ENCODE measurements around the gene ATOSA.

The ATOSA gene, protein sequence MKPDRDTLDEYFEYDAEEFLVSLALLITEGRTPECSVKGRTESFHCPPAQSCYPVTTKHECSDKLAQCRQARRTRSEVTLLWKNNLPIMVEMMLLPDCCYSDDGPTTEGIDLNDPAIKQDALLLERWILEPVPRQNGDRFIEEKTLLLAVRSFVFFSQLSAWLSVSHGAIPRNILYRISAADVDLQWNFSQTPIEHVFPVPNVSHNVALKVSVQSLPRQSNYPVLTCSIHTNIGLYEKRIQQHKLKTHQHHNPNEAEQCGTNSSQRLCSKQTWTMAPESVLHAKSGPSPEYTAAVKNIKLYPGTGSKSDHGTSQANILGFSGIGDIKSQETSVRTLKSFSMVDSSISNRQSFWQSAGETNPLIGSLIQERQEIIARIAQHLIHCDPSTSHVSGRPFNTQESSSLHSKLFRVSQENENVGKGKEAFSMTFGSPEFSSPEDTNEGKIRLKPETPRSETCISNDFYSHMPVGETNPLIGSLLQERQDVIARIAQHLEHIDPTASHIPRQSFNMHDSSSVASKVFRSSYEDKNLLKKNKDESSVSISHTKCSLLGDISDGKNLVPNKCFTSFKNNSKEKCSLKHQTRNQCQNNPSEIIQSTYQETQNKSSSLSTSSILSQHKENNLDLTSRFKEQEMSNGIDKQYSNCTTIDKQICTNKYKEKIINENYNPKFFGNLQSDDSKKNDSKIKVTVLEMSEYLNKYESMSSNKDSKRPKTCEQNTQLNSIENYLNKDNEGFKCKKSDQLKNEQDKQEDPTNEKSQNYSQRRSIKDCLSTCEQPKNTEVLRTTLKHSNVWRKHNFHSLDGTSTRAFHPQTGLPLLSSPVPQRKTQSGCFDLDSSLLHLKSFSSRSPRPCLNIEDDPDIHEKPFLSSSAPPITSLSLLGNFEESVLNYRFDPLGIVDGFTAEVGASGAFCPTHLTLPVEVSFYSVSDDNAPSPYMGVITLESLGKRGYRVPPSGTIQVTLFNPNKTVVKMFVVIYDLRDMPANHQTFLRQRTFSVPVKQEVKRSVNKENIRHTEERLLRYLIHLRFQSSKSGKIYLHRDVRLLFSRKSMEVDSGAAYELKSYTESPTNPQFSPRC

DNA sequence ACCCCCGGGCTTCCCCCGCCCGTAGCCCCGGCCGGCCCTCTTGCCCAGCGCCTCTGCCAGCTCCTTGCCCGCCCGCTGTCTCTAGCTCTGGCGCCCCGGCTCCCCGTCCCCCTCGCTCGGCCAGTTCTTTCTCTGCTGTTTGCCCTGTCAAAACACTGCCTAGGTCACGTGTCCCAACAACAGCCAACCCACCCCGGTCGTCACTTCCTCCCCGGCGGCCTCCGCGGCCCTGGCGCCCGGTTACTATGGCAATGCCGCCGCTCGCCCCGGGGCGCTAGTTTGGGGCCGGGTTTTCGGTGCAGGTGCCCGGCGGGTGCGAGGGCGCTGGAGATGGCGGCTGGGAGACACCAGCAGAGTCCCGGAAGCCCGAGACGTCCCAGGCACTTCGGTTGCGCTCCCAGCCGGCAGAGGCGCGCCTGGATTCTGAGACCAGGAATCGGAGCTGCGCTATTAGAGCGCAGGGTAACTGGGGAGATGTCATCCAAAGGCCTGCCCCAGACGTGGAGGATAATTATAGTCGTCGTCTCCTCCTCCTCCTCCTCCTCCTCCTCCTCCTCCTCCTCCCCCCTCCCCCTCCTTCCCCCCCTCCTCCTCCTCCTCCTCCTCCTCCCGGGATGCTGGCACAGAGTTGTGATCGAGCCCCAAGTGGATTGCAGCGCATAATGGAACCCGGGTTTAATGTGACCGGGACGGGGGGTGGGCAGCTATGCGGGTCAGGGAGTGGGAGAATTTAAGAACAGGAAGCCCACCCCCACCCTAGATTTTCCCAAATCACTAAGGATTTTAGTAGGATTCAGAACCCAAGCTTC lies at the start of gene ATOSA:
Gene ATOSA (minus strand): TSS at position 157 of the 809 bp plus-strand sequence. CDS start 1,367 bp downstream, outside the sequence.
- peak; percentile 68 to 87 (median 80) for DNase-seq (ENCODE audit: low read depth in 4 of 4, low spot score in 1 of 4)

DNA sequence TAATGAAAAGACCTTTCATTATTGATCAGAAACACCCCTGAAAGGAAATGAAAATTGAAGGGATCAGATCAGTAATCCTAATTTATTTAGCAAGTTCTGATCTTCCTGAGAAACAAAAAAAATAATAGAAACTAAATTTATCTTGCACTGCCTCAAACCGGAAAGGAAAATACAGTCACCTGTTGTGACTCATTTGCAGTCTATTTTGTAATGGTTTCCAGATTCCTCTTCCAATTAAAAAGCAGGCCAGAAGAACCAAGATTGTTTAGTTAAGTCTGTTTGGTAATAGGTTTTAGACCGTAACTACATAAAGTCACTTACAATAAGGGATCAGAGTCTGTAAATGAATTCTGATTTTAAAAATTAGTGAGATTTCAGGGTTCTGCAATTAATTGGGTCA lies 49.7 kb upstream of the ATOSA start:
- no peak for DNase-seq (ENCODE audit: low read depth in 4 of 4, low spot score in 1 of 4)

DNA sequence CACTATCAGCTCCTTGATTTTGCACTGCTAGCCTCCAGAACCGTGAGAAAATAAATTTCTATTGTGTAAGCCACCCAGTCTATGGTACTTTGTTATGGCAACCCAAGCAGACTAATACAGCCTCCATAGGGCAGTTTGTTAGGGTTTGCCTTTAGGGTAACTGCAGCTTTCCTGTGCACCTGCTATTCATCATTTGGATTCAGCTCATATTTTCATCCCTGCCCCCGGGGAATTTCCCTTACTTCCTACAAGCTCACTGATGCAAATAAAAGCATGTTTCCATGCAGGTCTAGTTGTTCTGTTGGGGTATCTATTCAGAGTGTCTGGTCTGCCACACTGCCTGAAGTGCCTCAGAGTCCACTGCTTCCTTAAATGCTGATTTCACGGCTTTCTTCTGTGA lies 48.6 kb upstream of the ATOSA start:
- DNase-seq (ENCODE audit: low read depth in 4 of 4, low spot score in 1 of 4), result no peak

DNA sequence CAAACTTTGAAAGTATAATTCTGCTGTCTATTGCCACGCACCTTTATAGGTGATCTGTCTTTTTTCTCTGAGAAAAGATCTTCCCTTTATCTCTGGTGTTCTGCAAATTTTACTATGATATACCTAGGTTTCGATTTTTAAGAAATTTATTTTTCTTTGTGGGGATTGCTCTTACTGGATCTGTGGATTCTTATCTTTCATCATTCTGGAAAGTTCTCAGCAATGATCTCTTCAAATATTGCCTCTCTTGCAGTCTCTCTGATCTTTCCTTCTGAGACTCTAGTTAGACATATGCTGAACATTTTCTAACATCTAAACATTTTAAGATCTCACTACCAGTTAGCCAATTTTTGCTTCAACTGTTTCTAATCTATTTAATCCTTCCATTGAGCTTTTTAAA lies 47.0 kb upstream of the ATOSA start:
- DNase-seq (ENCODE audit: low read depth in 4 of 4, low spot score in 1 of 4), result no peak

DNA sequence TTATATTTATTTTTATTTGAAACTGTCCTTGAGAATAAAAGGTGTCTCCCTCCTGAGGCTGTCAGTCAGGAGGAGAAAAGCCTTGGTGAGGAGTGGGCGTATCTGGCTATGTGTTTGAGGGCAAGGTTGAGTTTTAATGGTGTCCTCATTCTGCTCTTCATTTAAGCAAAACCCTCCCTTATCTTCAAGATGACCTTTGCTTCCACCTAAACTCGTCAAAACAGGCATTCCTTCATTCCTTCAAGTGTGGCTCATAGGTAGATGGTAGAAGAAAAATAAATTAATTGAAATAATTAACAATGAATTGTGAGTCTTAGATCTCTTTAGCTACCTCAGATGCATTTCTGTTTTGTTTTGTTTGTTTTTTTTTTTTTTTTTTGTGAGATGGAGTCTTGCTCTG lies 39.4 kb upstream of the ATOSA start:
- DNase-seq (ENCODE audit: low read depth in 4 of 4, low spot score in 1 of 4), result no peak

DNA sequence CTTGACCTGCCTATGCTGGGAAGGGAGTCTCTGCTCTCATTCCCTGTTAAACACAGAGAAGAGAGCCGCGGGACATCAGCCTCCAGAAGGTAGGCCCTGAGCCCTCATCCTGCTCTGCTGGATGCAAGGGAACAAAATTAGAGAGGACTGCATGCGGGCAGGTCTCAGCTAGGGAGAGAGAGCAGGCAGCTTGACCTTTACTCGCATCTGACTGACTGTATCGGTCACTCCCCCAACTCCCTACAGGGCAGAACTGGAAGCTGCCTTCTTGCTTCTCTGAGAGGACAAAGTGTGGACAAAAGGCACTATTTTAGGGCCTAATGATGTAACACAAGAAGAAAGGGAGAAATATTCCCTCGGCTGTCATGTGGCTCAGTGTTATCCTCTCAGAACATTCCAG lies 38.7 kb upstream of the ATOSA start:
- no peak for DNase-seq (ENCODE audit: low read depth in 4 of 4, low spot score in 1 of 4)

DNA sequence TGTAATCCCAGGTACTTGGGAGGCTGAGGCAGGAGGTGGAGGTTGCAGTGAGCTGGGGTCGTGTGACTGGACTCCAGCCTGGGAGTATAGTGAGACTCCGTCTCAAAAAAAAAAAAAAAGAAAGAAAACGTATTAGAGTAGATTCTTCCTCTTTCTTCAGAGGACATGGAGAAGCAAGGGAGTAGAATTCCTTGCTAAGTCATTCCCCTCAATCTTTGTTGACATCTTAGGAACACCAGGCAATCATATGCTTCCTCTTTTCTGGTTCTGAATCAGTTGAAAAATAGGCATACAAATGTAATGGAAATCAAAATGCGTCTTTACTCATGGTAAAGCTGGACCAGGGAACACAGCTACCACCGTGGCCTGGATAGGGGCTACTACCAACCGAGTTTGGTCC lies 38.3 kb upstream of the ATOSA start:
- DNase-seq (ENCODE audit: low read depth in 4 of 4, low spot score in 1 of 4), result no peak

DNA sequence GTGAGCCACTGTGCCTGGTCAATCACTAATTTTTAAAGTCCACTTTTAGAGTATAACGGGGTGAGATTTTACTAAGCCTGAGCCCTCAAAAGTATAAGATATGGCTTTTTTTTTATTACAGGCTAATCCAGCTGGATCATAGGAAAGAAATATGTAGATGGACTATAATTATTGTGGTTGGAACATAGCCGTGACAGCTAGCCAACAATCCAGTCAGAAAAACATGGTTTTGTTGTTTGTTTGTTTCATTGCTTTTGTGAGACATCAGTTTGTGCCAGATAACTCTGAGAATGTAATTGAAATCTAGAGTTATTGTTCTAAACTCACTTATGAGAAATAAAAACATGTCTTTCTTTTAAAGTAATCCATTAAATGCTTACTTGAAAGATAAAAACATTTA lies 37.3 kb upstream of the ATOSA start:
- no peak for DNase-seq (ENCODE audit: low read depth in 4 of 4, low spot score in 1 of 4)

DNA sequence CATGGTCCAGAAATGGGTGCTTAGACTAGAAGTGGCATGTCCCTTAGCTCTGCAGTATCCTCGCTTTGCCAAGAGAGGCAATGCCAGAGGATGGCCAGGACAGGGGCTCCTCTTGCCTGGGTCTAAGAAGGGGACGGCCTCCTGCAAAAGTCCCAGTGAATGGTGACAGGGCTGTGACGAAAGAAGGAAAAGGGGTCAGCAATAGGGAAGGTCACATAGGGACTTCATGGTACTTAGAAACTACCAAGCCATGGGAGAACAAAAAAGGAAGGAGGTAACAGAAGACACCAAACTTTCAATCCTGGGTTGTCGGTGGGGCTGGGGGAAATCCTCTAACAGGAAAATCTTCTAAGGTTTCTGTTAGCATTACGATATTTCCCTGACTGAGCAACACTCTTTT lies 36.2 kb upstream of the ATOSA start:
- DNase-seq (ENCODE audit: low read depth in 4 of 4, low spot score in 1 of 4), result no peak

DNA sequence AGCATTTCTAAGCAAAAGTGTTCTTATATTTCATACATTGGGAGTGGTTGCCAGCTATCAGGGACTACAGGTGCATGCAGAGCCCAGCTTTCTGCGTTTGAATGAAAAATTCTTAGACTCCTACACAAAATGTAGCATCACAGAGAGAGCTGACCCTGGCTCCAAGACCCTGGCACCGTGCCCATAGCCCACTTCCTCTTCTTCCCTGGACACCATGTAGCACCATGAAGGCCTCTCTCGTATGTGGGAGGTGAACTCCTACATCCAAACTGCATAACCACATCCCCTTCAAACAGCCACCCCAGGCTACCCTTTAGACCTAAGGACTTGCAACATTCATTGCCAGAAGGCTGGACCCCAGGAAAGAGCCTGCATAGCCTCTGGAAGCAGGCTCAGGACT lies 35.8 kb upstream of the ATOSA start:
- no peak for DNase-seq (ENCODE audit: low read depth in 4 of 4, low spot score in 1 of 4)

DNA sequence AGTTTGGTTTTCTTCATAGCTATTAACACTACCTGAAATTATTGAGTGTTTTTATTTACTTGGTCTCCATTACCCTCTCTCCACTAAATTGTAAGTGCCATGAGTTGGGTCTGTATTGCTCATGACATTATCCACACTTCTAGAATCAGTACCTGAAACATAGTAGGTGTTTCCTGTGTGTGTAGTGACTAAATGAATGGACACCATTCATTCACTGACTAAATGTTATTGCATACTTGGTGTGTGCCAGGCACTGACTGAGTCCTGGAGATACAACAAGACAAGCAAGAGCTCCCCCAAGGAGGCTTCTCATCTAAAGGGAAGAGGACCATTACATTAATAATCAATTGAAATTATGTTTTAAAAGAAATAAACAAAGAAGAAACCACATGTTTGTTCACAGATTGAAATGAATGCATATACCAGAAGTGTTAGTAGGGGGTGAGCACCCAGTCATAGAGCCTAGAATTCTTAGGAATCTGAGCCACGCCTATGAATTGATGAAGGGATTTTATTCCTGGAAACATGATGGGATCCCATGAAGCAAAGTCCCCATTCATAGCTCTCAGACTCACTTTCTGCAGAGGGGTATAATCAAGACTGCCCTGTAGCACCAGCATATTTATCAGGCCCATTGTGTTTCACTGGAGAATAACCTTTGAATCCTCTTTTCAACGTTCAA lies 31.7 kb upstream of the ATOSA start:
- no peak for DNase-seq (ENCODE audit: low read depth in 4 of 4, low spot score in 1 of 4)

DNA sequence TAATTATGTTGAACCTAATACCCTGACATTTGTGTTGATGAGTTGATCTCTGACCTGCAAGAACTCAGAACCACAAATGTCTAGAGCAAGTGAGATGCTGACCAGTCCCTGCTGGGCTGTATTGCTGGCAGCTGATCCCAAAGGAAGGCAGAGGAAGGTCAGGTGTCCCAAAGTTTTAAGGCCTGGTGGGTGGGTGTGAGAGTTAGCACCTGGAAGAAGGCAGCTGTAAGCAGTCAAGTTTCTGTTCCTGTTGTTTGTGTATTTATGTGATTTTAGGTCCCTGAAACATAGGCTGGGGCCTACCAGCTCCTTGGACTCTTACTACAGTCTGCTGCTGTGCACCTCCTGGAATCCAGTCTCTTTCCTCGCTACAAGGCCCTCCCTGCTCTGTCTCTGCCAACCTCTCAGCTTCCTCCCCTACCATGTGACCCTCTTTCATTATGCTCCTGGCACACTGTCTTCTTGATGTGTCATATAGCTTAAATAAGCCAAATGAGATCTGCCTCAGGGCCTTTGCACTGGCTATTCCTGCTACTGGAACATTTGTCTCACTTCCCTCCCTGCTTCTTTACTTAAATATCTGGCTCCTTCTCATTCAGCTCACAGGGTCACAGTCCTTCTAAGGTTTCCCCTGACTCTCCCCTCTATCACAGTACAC lies 31.0 kb upstream of the ATOSA start:
- no peak for DNase-seq (ENCODE audit: low read depth in 4 of 4, low spot score in 1 of 4)

DNA sequence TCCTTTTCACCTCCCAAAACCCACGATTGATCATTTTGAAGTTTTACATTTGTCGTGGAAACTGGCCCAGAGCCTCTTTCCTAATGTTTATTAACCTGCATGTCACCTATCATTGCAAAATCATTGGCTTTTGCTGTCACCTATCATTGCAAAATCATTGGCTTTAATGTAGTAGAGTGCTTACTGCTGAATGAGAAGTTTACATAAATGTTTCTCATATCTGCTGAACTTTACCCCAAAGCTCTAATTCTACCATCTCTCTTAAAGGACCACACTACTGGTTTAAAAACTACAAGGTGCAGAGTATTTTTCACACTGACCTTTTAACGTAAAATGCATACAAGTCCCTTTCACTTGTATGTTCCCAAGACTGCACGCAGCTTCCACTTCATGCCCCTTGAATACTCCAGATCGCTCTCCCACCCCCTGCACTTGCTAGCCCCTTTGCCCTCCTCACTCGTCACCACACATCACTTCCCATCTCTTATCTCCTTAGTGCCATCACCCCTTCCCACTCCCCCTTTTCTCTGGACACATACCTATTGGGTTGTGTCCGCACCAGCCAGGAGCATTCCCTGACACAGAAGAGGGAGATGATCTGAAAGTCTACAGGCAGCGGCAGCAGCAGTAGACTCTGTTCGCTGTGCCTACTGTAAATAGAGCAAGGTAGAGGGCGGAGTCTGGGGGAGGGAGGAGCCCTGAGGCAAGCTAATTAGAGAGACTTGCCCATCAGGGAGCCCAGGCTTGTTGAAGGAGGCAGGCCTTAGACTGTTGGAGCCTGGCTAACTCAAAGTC lies 30.2 kb upstream of the ATOSA start:
- DNase-seq (ENCODE audit: low read depth in 4 of 4, low spot score in 1 of 4), result no peak

DNA sequence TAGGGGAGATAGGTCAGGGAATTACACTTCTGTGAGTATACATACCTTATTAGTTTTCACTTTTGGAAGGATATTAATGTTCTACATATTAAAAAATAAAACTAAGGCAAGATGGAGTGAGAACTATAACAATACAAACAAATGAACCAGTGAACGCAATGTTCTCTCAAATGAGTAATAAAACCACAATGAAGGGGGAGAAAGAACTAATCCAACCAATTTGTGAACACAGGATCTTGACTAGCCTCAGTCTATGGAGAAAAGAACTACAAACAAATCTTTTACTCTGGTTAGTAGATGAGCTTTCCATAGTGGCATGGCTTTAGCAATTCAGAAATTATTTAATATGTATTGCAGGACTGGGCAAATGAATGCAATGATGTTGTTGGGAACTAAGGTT lies 26.9 kb upstream of the ATOSA start:
- no peak for DNase-seq (ENCODE audit: low read depth in 4 of 4, low spot score in 1 of 4)

DNA sequence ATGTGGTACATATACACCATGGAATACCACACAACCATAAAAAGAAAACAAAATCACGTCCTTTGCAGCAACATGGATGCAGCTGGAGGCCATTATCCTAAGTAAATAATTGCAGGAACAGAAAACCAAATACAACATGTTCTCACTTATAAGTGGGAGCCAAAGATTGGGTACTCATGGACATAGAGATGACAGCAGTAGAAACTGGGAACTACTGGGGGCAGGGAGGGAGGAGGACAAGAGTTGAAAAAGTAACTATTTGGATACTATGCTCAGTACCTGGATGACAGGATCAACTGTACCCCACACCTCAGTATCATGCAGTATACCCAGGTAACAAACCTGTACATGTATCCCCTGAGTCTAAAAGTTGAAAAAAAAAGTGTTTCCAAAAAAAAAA lies 23.2 kb upstream of the ATOSA start:
- no peak for DNase-seq (ENCODE audit: low read depth in 4 of 4, low spot score in 1 of 4)

DNA sequence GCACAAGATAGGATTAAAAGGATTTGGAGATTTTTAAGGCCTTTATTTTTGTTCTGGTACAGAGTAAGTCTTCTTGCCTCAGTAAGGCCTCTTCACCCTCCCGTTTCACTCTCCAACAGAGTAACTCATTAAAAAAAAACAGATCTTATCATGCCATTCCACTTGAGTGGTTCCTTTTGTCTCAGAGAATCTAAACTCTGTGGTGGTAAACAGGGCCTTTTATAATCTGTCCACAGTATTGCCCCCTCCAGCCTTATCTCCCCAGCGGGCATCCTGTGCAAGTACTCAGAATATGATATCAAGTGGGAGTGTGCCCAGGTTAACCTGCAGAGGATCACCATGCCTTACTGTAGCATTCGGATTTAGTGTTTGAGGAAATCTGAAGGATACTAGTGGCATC lies 20.3 kb upstream of the ATOSA start:
- no peak for DNase-seq (ENCODE audit: low read depth in 4 of 4, low spot score in 1 of 4)

DNA sequence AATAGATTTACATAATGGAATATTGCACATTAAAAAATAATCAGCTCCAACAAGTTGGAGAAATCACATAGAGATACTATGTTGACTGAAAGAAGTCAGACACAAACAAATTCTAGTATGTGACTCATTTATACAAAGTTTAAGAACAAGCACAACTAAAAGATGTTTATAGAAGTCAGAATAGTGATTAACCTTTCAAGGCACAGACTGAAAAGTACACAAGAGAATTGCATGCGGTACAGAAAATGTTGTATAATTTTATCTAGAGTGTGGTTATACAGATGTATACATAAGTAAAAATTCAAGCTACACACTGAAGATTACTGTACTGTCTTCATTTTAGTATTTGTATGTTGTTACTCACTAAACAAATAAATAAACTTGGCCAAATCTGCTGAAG lies 19.3 kb upstream of the ATOSA start:
- no peak for DNase-seq (ENCODE audit: low read depth in 4 of 4, low spot score in 1 of 4)

DNA sequence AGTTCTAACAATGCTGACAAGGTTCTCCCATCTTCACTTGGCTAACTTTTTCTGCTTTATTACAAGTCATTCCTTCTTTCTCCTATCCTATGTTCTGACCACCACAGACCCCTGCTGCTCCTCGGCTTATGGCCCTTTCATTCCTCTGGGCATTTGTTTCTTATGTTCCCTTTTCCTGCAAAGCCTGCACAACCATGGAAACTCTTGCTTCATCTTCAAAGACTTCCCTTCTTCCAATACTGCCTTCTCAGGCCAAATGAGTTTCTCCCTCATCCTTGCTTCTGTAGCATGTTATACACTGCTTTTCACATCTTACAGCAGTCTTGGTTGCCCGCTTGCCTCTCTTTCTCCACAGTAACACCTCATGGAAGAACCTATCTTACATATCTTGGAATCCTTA lies 17.9 kb upstream of the ATOSA start:
- no peak for DNase-seq (ENCODE audit: low read depth in 4 of 4, low spot score in 1 of 4)

DNA sequence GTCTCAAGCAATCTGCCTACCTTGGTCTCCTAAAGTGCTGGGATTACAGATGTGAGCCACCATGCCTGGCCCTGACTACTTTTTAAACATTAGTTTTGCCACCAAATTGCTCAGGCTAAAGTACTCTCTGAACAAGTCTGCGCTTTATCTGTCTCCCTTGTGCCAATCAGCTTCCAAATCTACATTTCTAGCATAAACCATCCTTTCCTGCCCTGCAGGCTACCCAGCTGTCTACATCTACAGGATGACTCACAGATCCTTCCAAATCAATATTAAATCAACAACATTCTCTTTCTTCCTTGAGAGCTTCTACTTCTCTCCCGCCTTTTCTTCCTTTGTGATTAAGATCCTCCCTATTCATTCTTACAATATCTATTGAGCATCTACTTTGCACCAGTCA lies 16.0 kb upstream of the ATOSA start:
- DNase-seq (ENCODE audit: low read depth in 4 of 4, low spot score in 1 of 4), result no peak
